ENCODE results near the gene OIP5.
"Not testable (repeated sequence)": the region's sequence is repeated elsewhere in the genome, so short reads cannot be mapped to it uniquely, and the experiment has no call there.

The OIP5 gene

DNA sequence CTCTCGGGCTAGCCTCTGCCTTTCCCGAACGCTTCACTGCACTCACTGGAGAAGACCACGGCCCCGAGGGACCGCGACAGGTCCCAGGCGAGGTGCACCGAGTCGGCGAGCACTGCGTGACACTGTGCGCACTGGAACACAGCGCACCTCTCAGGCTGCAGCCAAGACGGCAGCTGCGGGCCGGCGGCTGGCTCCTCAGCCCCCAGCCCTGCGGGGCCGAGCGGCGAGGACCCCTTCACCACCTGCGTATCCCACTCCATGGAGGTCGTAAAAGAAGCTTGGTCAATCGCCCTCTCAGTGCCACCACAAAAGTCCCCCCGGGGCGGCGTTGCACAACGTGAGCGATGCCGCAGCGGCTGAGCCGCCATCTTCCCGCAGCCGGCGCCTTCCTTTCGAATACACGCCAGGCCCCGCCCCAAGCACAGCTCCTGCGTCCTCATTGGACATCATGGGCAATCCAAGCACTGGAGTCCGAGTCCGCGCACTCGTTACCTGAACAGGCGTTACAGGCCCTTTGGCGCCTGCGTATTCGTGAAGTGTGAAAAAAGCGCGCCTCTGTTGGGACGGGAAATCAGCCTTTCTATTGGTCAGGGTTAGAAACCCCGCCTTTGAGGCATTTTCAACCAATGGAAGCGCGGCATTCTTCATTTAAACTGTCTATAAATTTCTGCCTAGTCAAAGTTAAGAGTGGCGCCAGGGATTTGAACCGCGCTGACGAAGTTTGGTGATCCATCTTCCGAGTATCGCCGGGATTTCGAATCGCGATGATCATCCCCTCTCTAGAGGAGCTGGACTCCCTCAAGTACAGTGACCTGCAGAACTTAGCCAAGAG lies at the start of gene OIP5, which contains the start of gene NUSAP1:
Gene OIP5, minus strand, starts transcription at position 398 of the 832 bp plus-strand sequence. Its CDS starts 30 bp downstream, at position 368.
Gene NUSAP1, plus strand, starts transcription at position 688 of the 832 bp plus-strand sequence. Its CDS starts 77 bp downstream, at position 765.
- peak; percentile 99 for DNase-seq (ENCODE audit: low read depth, low spot score)

DNA sequence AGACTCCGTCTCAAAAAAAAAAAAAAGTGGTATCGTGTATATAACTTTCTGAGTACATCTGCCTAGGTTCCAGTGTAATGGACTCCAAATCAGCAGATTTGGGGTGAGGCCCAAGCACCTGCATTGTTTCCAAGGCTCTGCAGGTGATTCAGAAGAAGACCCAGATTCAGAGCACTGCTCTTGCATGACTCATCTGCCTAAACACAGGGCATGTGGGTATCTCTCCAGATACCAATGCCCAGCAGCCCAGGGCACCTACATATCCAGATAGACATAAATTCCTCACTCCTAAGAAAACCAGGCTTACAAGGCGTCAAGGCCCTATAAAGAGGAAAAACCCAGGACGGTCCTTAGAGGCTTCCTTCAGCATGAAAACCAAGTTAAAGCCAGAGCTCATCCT lies 45.6 kb upstream of the OIP5 start:
- DNase-seq (ENCODE audit: low read depth, low spot score) = no peak

DNA sequence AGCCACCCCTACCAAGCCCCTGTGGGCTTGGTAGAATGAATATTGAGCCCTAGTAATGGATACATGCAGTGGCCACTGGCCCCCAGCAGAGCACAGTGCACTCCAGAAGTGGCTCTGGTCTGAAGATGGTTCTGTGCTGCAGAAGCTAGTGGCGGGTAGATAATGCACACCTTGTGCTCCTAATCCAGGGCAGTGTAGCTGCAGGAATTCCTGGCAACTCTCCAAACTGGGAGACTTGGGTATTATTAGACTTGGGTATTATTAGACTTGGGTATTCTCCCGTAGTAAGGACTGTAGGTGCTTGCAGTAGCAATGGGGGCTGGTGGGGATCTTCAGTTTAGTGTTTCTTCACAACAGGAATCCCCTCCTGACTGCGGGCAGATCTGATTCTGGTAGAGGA lies 35.0 kb upstream of the OIP5 start:
- no peak for DNase-seq (ENCODE audit: low read depth, low spot score)

DNA sequence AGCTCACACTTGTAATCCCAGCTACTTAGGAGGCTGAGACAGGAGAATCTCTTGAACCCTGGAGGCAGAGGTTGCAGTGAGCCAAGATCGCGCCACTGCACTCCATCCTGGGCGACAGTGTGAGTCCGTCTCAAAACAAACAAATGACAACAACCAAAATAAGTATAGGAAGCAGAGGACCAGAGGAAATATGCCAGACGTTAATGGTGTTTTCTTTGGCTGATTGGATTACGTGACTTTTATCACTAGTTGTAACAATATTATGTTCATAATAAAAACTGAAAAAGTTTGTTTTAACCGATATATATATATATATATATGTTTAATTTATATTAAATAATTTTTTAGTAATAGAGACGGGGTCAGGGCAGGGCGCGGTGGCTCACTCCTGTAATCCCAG lies 22.0 kb upstream of the OIP5 start:
- DNase-seq (ENCODE audit: low read depth, low spot score) = no peak

DNA sequence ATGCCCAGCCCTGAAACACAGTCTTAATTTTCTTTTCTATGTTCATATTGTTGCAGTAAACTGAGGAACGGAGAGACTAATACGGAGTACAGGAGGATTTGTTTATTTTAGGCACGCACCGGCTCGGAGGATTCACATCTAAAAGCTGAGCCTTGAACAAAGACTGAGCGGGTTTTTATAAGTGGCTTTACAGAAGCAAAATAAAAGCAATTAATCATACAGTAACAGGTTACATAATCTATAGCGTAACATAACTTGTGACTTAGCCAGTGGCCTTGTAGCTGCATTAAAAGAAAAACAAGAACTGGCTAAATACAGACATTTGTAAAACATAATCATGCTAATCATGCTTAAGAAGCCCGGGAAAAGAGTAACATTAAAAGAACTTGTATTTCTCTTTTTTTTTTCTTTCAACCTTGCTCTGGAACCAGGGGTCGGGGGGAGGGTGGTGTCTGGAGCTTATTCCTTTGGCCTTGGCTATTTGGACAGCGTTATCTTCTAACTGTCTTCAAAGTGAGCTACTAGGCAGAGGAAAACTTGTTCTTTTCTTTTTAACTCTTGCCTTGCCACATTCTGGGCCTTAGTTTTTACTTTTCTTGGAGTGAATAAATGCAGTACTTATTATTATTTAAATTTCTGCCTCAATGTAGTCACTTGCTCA lies 17.8 kb upstream of the OIP5 start:
- no peak for DNase-seq (ENCODE audit: low read depth, low spot score)

DNA sequence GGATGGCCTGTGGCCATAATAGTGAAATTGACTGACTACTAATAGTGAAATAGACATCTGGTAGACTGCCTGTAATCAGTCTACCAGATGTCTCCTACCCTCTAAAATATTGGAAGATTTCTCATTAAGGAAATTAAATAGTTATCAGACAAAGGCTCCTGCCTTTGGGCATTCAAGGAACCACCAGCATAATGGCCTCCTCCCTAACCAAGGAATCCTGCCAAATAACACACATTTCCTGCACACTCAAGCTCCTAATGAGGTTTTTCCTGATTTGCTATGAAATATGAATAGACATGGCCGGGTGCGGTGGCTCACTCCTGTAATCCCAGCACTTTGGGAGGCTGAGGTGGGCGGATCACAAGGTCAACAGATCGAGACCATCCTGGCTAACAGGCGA lies 14.8 kb upstream of the OIP5 start:
- DNase-seq (ENCODE audit: low read depth, low spot score) = no peak

DNA sequence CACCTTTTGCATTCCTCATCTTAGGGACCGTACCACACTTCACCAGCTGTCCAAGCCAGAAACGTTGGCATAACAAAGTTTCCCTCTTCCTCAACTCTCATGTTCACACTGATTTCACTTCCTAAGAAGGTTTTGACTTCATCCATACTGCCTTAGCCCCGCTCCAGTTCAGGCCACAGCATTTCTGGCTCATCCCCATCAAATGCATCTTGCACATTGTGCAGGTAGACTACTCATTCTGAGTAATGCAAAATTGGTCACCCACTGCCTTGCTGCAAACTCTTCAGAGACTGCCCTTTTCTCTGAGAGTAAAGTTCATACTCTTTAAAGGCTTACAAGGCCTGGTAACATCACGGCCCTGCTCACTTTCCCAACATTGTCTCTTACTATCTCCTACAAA lies 9.1 kb upstream of the OIP5 start:
- DNase-seq (ENCODE audit: low read depth, low spot score) = no peak

DNA sequence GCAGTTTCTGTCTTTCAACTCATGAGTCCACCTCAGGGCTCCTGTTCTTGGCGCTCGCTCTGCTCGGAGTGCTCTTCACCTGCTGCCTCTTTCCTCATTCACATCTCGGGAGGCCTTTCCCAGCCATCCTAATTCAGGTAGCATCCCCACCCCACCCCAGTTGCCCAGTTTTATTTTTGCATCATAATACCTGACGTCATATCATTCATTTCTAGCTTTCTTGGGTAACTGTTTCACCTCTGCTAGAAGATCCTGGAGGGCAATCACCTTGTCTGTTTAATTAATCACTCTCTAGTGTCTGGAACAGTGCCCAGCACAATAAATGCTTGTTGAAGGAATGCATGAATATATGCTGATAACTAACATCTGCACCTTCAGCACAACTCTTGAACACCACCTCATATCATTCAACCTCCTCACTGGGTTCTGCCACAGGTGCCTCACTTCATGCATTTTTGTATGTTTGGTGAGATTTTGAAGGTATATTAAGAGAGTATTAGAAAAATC lies 7.9 kb upstream of the OIP5 start:
- no peak for DNase-seq (ENCODE audit: low read depth, low spot score)

DNA sequence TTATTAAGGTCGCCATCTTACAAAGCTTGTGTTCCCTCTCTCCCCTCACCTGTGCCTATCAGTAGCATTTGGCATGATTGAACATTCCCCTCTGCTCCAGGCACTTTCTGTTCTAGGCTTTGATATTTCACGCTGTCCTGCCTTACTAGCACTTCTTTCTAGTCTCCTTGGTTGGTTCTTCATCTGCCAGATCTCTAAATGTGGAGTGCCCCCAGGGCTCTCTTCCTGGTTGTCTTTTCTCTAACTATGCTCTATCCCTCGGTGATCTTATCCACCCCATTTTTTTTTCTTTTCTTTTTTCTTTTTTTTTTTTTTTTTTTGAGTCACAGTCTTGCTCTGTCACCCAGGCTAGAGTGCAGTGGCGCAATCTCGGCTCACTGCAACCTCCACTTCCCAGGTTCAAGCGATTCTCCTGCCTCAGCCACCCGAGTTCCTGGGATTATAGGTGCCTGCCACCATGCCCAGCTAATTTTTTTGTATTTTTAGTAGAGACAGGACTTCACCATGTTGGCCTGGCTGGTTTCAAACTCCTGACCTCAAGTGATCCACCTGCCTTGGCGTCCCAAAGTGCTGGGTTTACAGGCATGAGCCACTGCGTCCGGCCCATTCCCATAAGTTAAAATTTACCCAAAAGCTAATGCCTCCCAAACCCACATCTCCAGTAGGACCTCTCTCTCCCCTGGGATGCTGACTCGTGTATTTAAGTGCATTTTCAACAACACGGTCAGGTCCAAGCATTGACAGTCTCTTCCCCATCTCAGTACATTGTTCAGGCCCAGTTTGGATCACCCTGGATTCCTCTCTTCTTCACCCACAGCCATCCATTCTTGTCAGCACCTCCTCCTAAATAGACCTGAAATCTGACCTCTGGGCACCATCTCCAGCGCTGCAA lies 5.5 kb upstream of the OIP5 start:
- DNase-seq (ENCODE audit: low read depth, low spot score) = no peak

DNA sequence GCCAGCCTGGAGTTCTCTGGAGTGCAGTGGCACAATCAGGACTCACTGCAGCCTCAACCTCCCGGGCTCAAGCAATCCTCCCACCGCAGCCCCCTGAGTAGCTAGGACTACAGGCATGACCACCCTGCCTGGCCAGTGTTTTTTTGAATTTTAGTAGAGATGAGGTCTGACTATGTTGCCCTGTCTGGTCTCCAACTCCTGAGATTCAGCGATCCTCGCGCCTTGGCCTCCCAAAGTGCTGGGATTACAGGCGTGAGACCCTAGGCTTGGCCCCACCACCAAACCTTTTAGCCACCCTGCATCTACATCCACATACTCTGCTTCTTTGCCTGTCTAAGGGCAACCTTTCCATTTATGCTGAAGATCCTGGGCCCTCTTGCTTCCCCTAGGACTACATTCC lies 4.7 kb upstream of the OIP5 start:
- no peak for DNase-seq (ENCODE audit: low read depth, low spot score)

DNA sequence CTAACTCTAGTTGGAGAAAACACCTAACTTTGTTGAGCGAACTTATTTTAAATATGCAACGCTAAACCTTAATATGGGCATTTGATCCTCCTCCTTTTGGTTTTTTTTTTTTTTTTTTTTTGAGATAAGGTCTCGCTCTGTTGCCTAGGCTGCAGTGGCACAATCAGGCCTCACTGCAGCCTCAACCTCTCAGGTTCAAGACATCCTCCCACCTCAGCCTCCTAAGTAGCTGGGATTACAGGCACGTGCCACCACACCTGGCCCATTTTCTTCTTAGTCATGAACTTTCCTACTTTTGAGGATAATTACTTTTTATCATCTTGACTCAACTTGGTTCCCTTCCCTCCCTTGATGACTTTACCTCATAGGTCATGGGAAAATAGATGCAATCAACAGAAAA lies 4.2 kb upstream of the OIP5 start:
- no peak for DNase-seq (ENCODE audit: low read depth, low spot score)

DNA sequence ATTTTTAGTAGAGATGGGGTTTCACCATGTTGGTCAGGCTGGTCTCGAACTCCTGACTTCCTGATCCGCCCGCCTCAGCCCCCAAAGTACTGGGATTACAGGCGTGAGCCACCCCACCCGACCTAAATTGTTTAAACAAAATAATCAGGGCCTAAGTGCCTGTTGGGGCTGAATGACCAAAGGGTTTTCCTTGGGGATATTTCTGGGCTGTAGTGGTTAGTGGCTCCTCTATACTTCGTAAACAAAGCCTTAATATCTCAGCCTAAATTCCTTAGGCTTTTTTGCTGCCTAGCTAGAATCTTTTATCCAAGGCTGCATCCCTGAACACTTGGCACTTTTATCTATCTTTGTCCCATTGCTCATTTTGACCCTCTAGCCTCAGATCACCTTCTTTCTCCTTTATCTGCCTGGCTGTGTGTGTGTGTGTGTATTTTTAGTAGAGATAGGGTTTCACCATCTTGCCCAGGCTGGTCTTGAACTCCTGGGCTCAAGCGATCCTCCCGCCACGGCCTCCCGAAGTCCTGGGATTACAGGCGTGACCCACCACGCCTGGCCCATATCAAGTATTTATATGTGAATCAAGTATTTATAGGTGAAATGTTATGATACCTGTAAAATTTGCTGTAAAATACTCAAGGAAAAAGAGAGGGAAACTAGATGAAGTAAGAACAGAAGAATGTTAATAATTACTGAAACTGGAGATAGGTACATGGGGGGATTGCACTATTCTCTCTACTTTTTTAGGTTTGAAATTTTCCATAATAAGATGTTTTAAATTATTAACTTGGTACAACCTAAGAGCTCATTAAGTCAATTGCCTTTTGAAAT lies 2.1 kb upstream of the OIP5 start:
- no peak for DNase-seq (ENCODE audit: low read depth, low spot score)

DNA sequence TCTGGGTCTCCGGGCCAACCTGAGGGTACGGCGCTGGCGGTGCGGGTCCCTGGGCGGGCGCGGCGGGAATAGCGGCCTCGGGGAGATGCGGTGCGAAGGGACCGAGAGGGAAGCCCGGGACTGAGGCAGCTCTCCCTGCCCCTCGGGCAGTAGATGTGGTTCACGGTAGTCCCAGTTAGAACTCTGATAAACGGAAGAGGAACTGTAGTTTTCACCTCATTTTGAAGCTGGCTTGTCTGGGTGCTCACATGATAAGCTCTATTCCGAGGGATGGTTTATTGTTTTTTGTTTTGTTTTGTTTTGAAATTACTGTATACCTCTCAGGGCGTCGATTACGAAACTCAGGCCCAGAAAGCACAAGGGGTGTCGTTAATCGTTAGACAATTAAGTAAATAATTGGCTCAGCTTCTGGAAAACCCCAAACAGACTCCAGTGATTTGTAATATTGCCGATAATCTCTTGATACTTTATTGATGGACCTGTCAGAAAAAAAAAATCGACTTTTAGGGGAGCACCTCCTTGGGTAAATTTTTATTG lies 703 bp upstream of the OIP5 start:
- no peak for DNase-seq (ENCODE audit: low read depth, low spot score)

DNA sequence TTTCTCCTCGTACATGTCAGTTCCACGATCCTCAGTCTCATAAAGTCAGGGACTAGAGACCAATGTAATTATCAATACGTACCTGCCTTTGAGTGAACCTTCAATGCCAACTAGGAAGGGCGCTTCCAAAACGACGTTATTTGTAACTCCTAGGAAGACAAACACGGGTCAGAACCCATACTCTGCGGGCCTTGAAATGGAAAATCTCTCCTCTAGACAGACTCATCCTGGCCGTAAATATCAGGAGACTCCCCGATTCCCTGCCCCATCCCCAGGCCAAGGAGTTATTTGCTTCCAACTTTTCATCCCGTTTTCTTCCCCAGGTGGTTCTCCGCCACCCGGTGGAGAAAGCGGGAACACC lies 578 bp downstream of the OIP5 start:
- DNase-seq (ENCODE audit: low read depth, low spot score) = no peak

DNA sequence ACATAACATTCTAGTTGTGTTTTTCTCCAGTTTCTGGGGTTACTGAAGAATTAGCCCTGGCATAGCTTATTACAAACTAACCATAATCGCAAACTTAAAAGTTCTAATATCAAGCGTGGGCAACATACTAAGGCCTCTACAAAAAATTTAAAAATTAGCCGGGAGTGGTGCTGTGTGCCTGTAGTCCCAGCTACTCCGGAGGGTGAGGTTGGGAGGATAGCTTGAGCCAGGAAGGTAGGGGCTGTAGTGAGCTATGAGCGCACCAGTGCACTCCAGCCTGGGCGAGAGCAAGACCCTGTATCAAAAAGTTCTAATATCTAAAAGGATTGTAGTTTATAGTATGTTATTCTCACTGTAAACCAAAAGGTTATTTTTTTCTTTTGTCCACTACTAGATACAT lies 1.1 kb downstream of the OIP5 start:
- no peak for DNase-seq (ENCODE audit: low read depth, low spot score)

DNA sequence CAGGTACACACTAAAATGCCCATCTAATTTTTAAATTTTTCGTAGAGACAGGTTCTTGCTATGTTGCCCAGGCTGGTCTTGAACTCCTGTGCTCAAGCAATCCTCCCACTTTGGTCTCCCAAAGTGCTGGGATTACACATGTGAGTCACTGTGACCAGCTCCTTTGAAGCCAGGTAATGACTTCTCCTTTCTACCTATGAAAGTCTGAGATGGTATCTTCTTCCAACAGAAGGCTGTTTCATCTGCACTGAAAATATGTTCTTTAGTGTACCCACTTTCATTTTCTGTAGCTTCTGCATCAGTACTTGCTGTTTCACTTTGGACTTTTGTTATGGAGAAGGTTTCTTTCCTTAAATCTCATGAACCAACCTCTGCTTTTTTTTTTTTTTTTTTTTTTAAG lies 8.8 kb downstream of the OIP5 start:
- no peak for DNase-seq (ENCODE audit: low read depth, low spot score)

DNA sequence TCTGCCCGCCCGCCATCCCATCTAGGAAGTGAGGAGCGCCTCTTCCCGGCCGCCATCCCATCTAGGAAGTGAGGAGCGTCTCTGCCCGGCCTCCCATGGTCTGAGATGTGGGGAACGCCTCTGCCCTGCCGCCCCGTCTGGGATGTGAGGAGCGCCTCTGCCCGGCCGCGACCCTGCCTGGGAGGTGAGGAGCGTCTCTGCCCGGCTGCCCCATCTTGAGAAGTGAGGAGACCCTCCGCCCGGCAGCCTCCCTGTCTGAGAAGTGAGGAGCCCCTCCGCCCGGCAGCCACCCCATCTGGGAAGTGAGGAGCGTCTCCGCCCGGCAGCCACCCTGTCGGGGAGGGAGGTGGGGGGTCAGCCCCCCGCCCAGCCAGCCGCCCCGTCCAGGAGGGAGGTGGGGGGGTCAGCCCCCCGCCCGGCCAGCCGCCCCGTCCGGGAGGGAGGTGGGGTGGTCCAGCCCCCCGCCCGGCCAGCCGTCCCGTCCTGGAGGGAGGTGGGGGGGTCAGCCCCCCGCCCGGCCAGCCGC lies 11.5 kb downstream of the OIP5 start:
- not testable (repeated sequence) for DNase-seq (ENCODE audit: low read depth, low spot score)

DNA sequence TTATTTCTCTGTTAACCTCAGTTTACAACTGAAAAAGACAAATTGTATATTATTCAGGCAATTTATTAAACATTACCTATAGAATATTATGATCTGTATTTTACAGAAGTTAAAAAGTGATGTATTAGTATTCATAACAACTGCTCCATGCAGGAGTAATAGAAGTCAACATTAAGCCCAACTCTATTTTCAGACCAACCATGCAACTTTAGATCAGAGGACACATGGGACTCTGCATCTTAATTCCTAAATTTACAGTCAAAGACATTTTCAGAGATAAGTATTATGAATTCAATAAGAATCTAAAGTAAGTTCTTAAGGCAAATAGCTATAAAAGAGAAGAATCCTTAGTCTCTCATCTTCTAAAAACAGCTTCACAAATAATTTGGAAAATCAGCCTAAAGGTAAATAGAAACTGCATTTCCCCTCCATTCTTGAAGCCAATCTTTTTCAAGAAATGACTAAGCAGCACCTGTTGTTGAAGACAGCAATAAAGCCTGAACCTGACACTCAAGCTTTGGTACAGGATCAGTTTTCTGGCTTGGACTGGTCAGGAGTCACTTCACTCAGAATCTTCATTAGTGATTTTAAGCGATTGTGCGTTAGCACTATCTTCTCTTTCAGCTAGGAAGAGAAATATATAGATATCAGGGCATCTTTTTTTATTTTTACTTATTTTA lies 23.0 kb downstream of the OIP5 start:
- DNase-seq (ENCODE audit: low read depth, low spot score) = no peak

DNA sequence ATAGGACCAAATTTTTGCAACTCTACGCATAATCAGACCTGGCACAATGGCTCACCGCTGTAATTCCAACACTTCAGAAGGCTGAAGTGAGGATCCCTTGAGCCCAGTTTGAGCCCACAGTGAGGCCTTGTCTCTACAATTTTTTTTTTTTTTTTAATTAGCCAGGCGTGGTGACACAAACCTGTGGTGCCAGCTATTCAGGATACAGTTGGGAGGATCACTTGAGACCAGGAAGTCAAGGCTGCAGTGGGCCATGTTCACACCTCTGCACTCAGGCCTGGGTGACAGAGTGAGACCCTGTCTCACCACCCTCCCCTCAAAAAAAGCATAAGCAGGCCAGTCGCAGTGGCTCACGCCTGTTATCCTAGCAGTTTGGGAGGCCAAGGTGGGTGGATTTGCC lies 24.7 kb downstream of the OIP5 start:
- no peak for DNase-seq (ENCODE audit: low read depth, low spot score)

DNA sequence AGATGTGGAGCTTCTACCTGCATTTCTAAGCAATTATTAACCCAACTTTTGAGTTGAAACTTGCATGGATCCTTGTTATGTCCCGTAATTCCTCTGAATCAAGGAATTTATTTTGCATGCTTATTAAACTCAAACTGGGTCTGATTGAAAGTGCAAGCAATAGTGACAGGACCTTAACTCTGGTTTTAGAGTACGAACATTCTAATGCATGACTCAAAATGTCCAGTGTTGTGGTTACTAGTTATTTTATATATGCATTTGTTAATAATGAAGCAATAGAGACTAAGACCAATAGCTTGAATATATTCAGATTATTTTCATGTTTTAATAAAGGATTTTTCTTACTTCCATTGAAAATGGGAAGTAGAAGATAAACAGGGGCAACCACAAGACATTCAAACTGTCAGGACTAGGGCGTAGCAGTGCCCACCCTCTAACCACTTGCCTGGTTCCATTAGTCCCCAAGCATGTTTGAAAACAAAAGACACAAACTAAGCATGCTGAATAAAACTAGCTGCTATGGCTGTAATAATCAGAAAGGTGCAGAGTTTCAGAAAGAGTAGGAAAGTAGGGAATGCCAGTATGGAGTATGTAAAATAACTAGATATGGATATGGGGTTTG lies 28.1 kb downstream of the OIP5 start:
- DNase-seq (ENCODE audit: low read depth, low spot score) = no peak
